Caco-2 (cell line): ENCODE data around the gene SARS1. TPM values are rescaled to one million over a fixed set of nuclear protein-coding genes. Genes with fewer than 3 reads are reported as not detected.

ENCODE experiments used
- BruUV-seq: library from RNA; stranded (reverse); fragments of 400-500 nt; replicated peaks from 2 replicates; lab custom pipeline; 2021; lab: Mats Ljungman, UMichigan
- CTCF ChIA-PET: fragments of 300-600 bp; sonication (Branson Sonifier 250); formaldehyde crosslinking; loops from one replicate; lab custom pipeline; 2022; ENCODE audit warnings: antibody characterized with exemption; lab: Charles Lee
- POLR2A ChIA-PET: fragments of 300-600 bp; sonication (Branson Sonifier 250); formaldehyde crosslinking; loops from one replicate; lab custom pipeline; 2022; ENCODE audit warnings: antibody characterized with exemption; lab: Charles Lee
- DNase-seq, 2 experiments: peaks; one replicate each; pipeline versions ENCODE4 v3.0.0 to v3.0.0-alpha.2; 2020 to 2022
- H3K27me3 ChIP-seq: replicated peaks from 2 replicates; pipeline ENCODE4 v1.6.0; 2011; ENCODE audit warnings: low read length; ENCODE audit not compliant: control insufficient read depth, insufficient read depth
- H3K36me3 ChIP-seq: 2 replicates; pipeline ENCODE4 v1.5.1; 2011; ENCODE audit warnings: low read length; ENCODE audit not compliant: control insufficient read depth, insufficient read depth
- H3K4me1 ChIP-seq: fragments of 250-450 bp; sonication (Bioruptor Pico); 2 replicates; pipeline ENCODE4 v1.5.1; 2020; ENCODE audit warnings: mild to moderate bottlenecking
- H3K4me3 ChIP-seq: 2 replicates; pipeline ENCODE4 v1.5.1; 2011; ENCODE audit warnings: low read depth, mild to moderate bottlenecking, control low read depth, low read length
- H3K9me3 ChIP-seq: fragments of 250-450 bp; sonication (Bioruptor Pico); 2 replicates; pipeline ENCODE4 v1.5.1; 2020; ENCODE audit warnings: mild to moderate bottlenecking, moderate library complexity
- H3K27ac Mint-ChIP-seq: one replicate; pipeline ENCODE4 v1.8.0; 2022; ENCODE audit warnings: mixed read lengths; ENCODE audit not compliant: unreplicated experiment
- H3K27me3 Mint-ChIP-seq: one replicate; pipeline ENCODE4 v1.8.0; 2022; ENCODE audit warnings: mixed read lengths; ENCODE audit not compliant: insufficient read depth, unreplicated experiment
- H3K36me3 Mint-ChIP-seq: one replicate; pipeline ENCODE4 v1.8.0; 2022; ENCODE audit warnings: mild to moderate bottlenecking, mixed read lengths; ENCODE audit not compliant: insufficient read depth, unreplicated experiment
- H3K4me1 Mint-ChIP-seq: one replicate; pipeline ENCODE4 v1.8.0; 2022; ENCODE audit warnings: low read depth, mixed read lengths; ENCODE audit not compliant: unreplicated experiment
- H3K4me3 Mint-ChIP-seq: one replicate; pipeline ENCODE4 v1.8.0; 2022; ENCODE audit warnings: mild to moderate bottlenecking, moderate library complexity, mixed read lengths; ENCODE audit not compliant: unreplicated experiment
- H3K9me3 Mint-ChIP-seq: one replicate; pipeline ENCODE4 v1.8.0; 2022; ENCODE audit warnings: mixed read lengths; ENCODE audit not compliant: unreplicated experiment
- intact Hi-C: fragments of 100-400 bp; cut with micrococcal nuclease; formaldehyde crosslinking; loops from one replicate; pipeline ENCODE4 v1.10.0; 2022; ENCODE audit not compliant: unreplicated experiment
- total RNA-seq: library from RNA; stranded (reverse); gene quantifications from 2 replicates; pipeline ENCODE4 v1.2.3, GENCODE V29; 2022
- TF ChIP-seq, protein P1 (sequence below), 2 experiments: fragments of 200-600 bp in 1 of 2; IDR thresholded peaks; 1 replicate in 1 of 2; 2 replicates in 1 of 2; pipeline versions ENCODE4 v1.5.1 to v1.8.0; 2011 to 2022; ENCODE audit warnings: antibody characterized with exemption in 1 of 2, control low read depth in 1 of 2, inconsistent platforms in 1 of 2, low read depth in 1 of 2, low read length in 1 of 2, mild to moderate bottlenecking in 1 of 2, moderate library complexity in 1 of 2; ENCODE audit not compliant: insufficient read depth in 1 of 2, severe bottlenecking in 1 of 2, unreplicated experiment in 1 of 2

SARS1 gene
- total RNA-seq, 1 experiment from 2014 or later = 225 TPM

DNA sequence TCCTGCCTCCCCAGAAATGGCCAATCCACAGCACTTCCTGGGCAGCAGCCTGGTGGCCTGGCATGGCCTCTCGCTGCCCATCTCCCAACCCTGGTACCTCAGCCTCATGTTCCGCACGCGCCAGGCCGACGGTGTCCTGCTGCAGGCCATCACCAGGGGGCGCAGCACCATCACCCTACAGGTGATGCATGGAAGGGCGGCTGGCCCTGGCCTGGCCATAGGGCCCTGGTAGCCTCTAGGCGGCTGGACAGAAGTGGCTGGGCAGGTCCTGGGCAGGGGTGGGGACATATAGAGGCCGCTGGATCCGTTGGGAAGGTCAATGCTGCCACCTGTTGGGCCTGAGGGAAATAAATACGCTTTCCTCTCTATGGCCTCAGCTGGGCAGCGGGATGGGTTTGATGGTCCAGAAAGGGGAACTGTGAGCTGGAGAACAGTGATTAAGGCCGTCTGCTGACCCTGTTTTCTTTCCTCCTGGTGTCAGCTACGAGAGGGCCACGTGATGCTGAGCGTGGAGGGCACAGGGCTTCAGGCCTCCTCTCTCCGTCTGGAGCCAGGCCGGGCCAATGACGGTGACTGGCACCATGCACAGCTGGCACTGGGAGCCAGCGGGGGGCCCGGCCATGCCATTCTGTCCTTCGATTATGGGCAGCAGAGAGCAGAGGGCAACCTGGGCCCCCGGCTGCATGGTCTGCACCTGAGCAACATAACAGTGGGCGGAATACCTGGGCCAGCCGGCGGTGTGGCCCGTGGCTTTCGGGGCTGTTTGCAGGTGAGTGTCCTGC lies 50.1 kb downstream of the SARS1 start:
- POLR2A ChIA-PET = interaction anchor here (0.6 kb wide), 1 partner anchor 19 kb away, joined by 5 read pairs; no protein-coding TSS in a partner anchor
- H3K9me3 ChIP-seq = no peaks in the 10 kb centered on the region
- BruUV-seq = no TSS peak
- TF ChIP-seq, protein P1, sequence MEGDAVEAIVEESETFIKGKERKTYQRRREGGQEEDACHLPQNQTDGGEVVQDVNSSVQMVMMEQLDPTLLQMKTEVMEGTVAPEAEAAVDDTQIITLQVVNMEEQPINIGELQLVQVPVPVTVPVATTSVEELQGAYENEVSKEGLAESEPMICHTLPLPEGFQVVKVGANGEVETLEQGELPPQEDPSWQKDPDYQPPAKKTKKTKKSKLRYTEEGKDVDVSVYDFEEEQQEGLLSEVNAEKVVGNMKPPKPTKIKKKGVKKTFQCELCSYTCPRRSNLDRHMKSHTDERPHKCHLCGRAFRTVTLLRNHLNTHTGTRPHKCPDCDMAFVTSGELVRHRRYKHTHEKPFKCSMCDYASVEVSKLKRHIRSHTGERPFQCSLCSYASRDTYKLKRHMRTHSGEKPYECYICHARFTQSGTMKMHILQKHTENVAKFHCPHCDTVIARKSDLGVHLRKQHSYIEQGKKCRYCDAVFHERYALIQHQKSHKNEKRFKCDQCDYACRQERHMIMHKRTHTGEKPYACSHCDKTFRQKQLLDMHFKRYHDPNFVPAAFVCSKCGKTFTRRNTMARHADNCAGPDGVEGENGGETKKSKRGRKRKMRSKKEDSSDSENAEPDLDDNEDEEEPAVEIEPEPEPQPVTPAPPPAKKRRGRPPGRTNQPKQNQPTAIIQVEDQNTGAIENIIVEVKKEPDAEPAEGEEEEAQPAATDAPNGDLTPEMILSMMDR (IDR thresholded peaks at IDR 0.05; ENCODE audit: insufficient read depth in 1 of 2, low read depth in 1 of 2, low read length in 1 of 2, severe bottlenecking in 1 of 2, unreplicated experiment in 1 of 2) = peak; percentile 96 to 97
- Mint-ChIP-seq H3K27me3 (no peaks in the 10 kb centered on the region), H3K4me1 (no peaks in the 10 kb centered on the region), H3K27ac (no peak overlapping the region), H3K4me3 (no peak overlapping the region), H3K36me3 (no peaks in the 10 kb centered on the region), H3K9me3 (no peaks in the 10 kb centered on the region)
- no peaks in the 10 kb centered on the region for H3K36me3 ChIP-seq
- H3K4me1 ChIP-seq = no peaks in the 10 kb centered on the region
- peak; percentile 92 to 94 for DNase-seq
- H3K4me3 ChIP-seq = no peak overlapping the region
- H3K27me3 ChIP-seq = no peaks in the 10 kb centered on the region
- CTCF ChIA-PET = interaction anchor here (0.6 to 0.8 kb wide), 3 partner anchors 14 to 220 kb away, joined by 3 to 15 read pairs (median 3); partner anchors contain the start of genes ATXN7L2, CELSR2 and SORT1
- intact Hi-C loops = loop anchor here (1.0 to 10.0 kb wide), 5 partner anchors 12 to 269 kb away; partner anchors contain the start of gene TMEM167B

DNA sequence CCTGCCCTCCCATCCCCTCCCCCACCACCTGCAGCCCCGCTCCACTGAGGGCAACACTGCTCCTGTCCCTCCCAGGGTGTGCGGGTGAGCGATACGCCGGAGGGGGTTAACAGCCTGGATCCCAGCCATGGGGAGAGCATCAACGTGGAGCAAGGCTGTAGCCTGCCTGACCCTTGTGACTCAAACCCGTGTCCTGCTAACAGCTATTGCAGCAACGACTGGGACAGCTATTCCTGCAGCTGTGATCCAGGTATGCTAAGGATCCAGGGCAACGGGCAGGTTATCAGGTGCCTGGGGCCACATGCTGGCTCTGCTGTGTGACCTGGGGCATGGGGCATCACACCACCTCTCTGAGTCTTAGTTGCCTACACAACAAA lies 50.6 kb downstream of the SARS1 start:
- no peak for DNase-seq
- Histone ChIP-seq H3K4me3 (no peak overlapping the region), H3K4me1 (no peaks in the 10 kb centered on the region), H3K27me3 (no peaks in the 10 kb centered on the region), H3K9me3 (no peaks in the 10 kb centered on the region), H3K36me3 (no peaks in the 10 kb centered on the region)
- H3K36me3 Mint-ChIP-seq = no peaks in the 10 kb centered on the region
- BruUV-seq = no TSS peak
- no peaks in the 10 kb centered on the region for H3K4me1 Mint-ChIP-seq
- POLR2A ChIA-PET = interaction anchor here (0.6 kb wide), 1 partner anchor 20 kb away, joined by 5 read pairs; no protein-coding TSS in a partner anchor
- no peak overlapping the region for H3K4me3 Mint-ChIP-seq
- H3K27me3 Mint-ChIP-seq = no peaks in the 10 kb centered on the region
- H3K9me3 Mint-ChIP-seq = no peaks in the 10 kb centered on the region
- H3K27ac Mint-ChIP-seq = no peak overlapping the region
- intact Hi-C loops = loop anchor here (5.0 to 10.0 kb wide), 2 partner anchors 170 to 268 kb away; partner anchors contain the start of gene TMEM167B
- CTCF ChIA-PET = interaction anchor here (0.7 to 0.8 kb wide), 2 partner anchors 15 to 133 kb away, joined by 3 to 15 read pairs; partner anchors contain the start of genes CELSR2 and SORT1
- TF ChIP-seq, protein P1 (IDR thresholded peaks at IDR 0.05; ENCODE audit: insufficient read depth in 1 of 2, low read depth in 1 of 2, low read length in 1 of 2, severe bottlenecking in 1 of 2, unreplicated experiment in 1 of 2) = no peak

DNA sequence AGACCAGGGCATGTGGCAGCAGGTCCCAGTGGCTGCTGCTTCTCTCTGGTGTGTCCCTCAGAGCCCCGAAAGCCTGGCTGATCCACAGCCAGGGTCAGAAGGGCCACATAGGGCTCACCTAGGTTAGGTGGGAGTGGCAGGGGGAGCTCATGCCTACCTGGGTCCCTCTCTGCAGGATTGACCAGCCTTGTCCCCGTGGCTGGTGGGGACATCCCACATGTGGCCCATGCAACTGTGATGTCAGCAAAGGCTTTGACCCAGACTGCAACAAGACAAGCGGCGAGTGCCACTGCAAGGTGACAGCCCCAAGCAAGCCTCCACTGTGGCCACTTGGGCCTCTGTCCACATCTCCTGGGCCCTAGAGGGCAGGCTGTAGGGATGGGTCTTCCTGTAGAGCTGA lies 51.3 kb downstream of the SARS1 start:
- H3K36me3 Mint-ChIP-seq = no peaks in the 10 kb centered on the region
- no peak for DNase-seq
- ChIA-PET CTCF (no interaction called here), POLR2A (no interaction called here)
- no peaks in the 10 kb centered on the region for H3K4me1 Mint-ChIP-seq
- Histone ChIP-seq H3K36me3 (no peaks in the 10 kb centered on the region), H3K4me3 (no peak overlapping the region), H3K9me3 (no peaks in the 10 kb centered on the region), H3K4me1 (no peaks in the 10 kb centered on the region), H3K27me3 (no peaks in the 10 kb centered on the region)
- intact Hi-C loops = loop anchor here (10.0 kb wide), 1 partner anchor 170 kb away; the partner anchor contains the start of gene TMEM167B
- H3K27me3 Mint-ChIP-seq = no peaks in the 10 kb centered on the region
- H3K27ac Mint-ChIP-seq = no peak overlapping the region
- no peaks in the 10 kb centered on the region for H3K9me3 Mint-ChIP-seq
- no peak overlapping the region for H3K4me3 Mint-ChIP-seq
- TF ChIP-seq, protein P1 (IDR thresholded peaks at IDR 0.05; ENCODE audit: insufficient read depth in 1 of 2, low read depth in 1 of 2, low read length in 1 of 2, severe bottlenecking in 1 of 2, unreplicated experiment in 1 of 2) = no peak
- no TSS peak for BruUV-seq
